Hematopoietic multipotent progenitor cell treated with erythropoietin and hydrocortisone succinate and interleukin-3 and kit ligand, for 17 days (in vitro differentiated cells): ENCODE data around the gene KLHL40.

Experiments used
- DNase-seq: peaks from one replicate; pipeline ENCODE4 v3.0.0-alpha.2; 2015; ENCODE audit warnings: low spot score

Gene KLHL40

DNA sequence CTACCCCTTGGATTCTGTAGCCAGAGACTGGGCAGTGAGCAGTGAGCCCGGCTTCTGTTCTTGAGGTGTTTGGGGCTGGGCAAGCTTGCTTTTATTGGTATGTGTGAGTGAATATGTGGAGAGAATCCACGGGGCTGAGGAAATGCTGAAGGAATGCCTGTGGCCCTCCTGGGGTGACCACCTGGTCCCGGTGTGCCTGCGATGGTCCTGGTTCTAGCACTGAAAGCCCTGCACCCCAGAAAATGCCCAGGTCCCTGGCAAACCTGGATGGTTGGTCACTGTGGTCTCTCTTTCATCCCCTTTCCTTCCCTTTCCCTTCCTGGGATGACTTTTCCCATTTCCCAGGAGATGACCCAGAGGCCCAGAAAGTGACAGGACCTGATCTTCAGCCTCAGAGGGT, 27.7 kb upstream of the KLHL40 start:
- DNase-seq = no peak

DNA sequence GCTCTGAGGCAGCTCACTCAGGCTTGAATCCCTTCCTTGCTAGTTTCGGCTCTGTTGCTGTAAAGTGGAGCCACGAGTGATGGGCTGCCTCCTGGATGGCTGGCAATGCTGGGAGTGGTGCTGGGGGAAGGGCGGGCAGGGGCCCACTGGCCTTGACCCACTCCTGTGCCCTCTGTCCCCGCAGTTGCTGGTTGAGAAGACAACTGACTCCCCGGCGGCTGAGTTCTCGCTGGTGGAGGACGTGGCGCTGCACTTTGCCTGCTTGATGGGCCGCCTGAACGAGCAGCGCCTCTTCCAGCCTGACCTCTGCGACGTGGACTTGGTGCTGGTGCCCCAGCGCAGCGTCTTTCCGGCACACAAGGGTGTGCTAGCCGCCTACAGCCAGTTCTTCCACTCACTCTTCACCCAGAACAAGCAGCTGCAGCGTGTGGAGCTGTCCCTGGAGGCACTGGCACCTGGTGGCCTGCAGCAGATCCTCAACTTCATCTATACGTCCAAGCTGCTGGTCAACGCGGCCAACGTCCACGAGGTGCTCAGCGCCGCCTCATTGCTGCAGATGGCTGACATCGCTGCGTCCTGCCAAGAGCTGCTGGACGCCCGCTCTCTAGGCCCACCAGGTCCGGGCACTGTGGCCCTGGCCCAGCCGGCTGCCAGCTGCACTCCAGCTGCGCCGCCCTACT, 27.1 kb upstream of the KLHL40 start:
- no peak for DNase-seq

DNA sequence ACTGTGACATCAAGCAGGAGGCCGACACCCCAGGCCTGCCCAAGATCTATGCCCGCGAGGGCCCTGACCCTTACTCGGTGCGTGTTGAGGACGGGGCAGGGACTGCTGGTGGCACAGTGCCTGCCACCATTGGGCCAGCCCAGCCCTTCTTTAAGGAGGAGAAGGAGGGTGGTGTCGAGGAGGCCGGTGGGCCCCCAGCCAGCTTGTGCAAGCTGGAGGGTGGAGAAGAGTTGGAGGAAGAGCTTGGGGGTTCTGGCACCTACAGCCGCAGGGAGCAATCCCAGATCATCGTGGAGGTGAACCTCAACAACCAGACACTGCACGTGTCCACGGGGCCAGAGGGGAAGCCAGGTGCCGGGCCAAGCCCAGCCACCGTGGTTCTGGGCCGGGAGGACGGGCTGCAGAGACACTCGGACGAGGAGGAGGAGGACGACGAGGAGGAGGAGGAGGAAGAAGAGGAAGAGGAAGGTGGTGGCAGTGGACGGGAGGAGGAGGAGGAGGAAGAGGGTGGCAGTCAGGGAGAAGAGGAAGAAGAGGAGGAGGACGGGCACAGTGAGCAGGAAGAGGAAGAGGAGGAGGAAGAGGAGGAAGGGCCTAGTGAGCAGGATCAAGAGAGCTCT, 26.5 kb upstream of the KLHL40 start:
- no peak for DNase-seq

DNA sequence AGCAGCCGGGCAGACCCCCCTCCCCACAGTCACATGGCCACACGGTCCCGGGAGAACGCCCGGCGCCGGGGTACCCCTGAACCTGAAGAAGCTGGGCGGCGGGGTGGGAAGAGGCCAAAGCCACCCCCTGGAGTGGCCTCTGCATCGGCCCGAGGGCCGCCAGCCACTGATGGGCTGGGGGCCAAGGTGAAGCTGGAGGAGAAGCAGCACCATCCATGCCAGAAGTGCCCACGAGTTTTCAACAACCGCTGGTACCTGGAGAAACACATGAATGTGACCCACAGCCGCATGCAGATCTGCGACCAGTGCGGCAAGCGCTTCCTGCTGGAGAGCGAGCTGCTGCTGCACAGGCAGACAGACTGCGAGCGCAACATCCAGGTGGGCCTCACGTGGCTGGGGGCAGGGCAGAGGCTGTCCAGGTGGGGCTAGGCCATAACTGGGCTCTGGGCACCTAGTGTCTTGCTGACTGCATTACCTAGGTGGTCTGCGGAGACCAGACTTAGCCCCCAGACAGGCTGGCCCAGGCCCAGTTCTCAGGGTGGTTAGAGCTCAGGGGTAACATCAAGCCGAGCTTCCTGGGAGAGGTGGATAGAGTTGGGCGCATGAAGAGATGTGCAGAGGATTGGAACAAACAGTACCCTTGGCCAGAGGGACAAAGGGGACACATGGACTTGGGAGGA, 25.7 kb upstream of the KLHL40 start:
- DNase-seq = no peak

DNA sequence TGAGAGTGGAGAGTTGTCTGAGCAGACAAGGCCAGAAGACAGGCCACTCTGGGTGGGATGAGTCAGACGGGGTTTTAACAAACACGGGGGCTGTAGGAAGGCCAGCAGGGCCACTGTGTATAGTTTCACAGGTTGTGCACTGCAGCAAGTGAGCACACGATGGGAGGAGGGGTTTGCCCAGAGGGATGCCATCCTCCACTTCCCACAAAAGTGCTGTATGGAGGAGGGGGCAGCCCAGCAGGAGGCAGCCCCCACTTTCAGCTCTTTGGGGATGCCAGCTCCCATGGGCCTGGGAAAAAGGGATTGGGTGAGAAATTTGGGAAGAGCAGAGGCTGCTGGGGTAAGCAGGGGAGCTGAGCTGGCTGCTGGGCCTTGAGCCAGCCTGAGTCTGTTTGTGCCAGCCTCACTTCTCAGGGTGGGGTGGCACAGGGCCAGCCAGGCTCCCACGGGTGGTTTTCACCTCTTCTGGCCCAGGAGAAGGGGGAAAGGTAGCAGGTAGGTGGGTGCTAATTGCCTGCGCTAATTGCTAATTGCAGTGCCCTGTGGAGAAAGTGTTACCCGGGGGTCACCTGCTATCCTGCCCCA, 25.1 kb upstream of the KLHL40 start:
- DNase-seq = no peak

DNA sequence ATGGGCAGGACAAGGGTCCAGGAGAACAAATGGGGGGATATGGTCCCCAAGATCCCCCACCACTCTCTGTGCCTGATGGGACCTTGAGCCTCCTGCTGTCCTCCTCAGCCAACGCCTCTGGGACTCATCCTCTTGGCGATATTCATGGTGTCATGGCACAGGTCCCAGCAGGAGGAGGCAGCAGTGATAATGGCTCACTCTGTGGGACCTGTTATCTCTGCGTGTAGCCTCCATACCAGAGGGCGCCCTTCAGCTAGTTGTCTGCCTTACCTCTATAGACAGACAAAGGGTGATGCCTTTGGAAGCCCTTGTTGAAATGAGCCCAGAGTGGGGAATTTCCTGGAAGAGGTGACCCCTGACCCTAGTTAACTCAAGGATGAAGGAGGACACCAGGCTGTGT, 24.4 kb upstream of the KLHL40 start:
- peak; percentile 13 for DNase-seq

DNA sequence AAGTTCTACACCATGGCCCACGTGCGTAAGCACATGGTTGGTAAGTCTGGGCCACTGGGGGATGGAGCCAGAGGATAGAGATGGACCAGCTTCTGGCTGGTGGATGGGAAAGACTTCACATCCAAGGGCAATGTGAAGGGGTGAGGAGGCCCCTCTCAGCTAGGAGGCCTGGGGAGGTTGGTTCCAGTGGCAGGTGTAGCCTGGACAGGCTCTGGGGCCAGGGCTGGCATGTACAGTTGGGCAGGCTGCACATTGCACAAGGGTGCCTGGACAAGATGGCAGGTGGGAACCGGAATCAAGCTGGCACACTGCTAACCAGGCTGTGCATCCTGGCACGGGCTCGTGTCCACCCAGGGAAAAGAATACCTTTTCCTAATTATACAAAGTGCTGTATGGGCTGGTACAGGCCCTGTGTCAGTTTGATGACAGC, 23.7 kb upstream of the KLHL40 start:
- no peak for DNase-seq

DNA sequence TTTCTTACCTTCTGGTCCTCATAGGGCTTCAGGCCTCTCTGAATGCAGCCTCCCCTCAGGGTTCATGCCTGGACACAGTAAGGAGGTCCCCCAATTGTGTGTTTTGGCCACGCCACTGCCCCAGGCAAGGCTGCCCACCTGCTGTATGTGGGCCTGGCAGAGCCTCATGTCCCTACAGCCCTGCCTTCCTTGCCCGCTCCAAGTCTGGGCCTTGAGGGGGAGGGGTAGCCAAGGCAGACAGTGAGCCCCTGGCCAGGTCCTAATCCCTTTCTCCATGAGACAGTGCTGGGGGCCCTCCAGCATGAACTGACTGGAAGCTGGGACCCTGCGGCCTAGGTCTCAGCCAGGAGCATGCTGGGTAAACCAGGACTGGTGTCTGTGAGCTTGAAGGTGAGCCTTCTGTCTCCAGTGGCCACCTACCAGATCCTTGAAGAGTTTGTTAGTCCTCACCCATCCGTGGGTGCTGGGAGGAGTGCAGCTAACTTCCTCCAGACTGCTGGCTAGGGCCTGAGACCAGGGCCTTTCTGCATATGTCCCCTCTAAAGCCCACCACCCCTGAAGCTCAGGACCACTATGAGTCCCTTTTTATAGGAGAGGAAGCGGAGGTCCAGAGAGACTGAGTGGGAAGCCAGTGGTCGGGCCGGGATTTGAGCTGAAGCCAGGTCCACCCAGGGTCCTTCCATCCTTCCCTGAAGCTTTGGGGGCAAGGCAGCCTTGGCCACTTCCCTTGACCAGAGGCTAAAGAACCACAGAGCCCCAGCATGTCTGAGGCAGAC, 23.1 kb upstream of the KLHL40 start:
- no peak for DNase-seq

DNA sequence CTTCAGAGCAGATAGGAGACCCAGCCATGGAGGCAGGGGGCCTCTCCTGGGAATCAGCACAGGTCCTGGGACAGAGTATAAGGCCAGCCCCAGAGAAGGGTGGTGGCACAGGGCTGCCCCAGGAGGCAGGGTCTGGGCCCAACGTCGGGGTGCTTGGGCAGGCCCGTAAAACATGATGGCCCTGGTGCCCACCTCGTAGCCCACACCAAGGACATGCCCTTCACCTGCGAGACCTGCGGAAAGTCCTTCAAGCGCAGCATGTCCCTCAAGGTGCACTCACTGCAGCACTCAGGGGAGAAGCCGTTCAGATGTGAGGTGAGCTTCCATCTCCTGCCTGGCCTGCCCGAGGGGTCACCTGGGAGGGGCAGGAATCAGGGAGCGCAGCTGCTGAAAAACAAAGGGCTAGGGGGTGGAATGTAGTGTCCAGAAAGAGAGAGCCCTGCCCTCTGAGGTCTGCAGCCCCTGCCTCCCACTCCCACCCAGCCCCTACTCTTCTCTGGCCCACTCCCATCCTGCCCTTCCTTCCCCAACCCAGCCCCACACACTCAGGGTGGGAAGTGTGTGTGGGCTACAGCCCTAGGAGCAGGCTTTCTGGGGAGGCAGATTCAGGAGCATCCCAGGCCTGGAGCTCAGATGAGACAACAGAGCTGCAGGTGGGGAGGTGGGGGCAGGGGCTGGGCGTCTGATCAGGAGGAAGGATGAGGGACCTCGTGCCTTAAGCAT, 22.4 kb upstream of the KLHL40 start:
- DNase-seq = no peak

DNA sequence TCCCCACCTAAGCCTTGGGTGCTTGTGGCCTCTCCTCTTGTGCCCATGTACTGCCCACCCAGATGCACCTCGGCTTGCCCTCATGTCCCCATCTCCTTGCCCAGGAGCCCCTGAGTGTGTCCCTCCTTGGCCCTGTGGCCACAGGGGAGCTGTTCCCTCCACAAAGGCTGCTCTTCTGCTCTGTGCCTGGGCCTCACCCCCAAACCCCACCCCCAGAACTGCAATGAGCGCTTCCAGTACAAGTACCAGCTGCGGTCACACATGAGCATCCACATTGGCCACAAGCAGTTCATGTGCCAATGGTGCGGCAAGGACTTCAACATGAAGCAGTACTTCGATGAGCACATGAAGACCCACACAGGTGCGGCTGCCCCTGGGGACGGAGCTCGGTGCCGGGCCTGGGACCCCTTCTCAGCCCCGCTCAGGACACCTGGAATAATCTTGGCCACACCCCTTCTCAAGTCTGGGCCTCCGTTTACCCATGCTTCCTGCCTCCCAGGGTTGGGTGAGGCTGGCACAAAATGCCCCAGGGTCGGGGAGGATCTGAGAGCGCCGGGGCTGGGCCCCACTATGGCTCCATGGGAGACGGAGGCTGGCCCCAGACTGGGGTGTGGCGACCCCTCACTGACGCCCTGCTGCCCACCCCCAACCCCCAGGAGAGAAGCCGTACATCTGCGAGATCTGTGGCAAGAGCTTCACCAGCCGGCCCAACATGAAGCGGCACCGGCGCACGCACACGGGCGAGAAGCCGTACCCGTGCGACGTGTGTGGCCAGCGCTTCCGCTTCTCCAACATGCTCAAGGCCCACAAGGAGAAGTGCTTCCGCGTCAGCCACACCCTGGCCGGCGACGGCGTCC, 21.5 kb upstream of the KLHL40 start:
- DNase-seq = no peak

DNA sequence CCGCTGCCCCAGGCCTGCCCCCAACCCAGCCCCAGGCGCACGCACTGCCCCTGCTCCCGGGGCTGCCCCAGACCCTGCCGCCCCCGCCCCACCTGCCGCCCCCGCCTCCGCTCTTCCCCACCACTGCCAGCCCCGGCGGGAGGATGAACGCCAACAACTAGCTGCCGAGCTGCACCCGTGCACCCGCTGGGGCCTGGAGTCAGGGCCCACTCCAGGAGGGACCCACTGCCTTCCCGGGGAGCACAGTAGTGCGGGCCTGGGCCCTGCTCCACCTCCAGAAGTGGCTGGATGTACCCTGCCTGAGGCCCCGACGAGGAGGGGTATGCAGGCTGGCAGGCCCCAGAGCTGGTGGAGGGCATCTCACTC, 20.9 kb upstream of the KLHL40 start:
- DNase-seq = no peak

DNA sequence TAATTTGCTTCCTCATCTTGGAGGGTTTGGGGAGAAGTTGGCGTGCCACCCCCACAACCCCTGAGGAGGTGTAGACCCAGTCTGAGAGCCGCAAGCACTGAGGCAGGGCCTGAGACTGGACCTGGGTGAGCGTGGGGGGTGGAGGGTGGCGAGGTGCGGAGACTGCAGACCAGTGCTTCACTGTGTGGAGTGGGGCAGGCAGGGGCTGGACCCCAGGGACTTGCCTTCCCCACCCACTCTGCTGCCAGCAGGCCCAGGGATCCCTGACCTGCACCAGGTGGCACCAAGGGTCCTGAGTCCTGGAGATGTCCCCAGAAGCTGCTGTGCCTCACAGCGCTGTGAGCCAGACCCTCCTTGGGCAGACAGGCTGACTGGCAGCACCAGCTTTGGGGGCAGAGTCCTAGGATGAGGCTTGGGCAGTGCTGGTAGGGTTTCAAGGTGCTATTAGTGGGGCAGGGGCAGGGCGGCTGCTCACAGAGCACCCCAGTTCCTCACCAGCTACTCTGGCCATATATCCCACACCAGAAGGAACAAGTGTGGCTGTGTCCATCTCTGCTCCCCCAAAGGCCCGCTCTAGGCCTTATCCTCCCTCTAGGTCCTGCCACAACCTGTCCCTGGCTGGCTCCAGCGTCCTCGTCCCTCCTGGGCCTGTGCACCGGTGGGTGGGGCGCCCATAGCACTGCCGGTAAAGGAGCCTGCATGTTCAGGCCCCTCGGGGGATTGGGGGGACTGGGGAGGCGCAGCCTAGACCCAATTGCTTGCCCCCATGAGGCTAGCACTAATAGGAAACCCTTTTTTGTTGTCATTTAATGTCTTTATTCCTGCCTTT, 20.1 kb upstream of the KLHL40 start:
- DNase-seq = no peak

DNA sequence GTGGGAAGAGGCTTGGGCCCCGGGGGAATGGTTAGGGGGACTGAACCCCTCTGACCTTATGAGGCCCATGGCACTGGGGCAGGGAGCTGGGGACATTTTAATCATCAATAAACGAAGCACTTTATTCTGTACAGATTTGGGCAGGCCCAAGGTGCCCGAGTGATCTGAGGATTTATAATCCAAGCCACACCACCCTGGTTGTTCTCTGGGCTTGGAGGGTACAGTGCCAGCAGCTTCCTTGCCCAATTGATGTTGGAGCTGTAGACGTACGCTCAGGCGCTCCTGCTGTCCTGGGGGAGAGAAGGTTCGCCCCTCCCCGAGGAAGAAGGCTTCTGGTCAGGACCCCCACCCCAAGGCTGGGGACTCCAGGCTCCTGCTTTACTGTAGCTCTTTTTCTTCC, 19.3 kb upstream of the KLHL40 start:
- DNase-seq = no peak

DNA sequence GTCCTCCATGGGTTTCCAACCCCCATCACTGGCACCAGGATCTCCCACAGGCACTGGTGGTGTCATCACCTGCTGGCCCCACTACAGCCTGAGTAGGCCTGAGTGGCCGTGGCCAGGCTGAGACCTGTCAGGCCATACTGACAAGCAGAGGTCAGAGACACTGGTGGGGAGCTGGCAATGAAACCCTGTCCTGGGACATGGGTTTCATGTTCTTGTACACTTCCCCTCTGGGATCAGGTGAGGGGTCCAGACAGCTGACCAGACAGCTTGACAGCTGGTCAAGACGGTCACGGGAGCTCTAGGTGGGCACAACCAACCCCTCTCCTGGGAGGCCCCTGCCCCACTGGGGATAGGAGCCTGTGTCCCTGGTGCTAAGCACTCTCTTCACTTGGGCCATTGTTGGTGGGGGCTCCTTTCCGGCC, 18.7 kb upstream of the KLHL40 start:
- no peak for DNase-seq

DNA sequence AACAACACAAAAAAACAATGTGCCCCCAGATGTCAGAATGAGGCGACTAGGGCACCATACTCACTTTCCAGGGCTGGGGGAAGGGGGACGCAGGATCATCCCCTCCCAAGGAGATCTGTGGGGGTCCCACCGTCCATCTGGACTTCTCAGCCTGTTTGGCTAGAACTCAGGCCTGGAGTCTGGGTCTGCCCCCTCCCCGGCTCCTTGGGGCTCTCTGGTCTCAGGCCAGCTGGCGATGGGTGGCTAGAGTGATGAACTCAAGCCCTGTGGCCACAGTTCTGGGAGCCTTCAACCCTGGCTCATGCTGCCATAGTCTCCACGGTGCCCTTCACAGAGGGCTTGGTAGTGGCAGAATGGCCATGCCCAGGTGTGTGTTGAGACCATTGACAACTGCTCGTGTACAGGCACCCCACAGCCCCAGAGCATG, 18.2 kb upstream of the KLHL40 start:
- no peak for DNase-seq

DNA sequence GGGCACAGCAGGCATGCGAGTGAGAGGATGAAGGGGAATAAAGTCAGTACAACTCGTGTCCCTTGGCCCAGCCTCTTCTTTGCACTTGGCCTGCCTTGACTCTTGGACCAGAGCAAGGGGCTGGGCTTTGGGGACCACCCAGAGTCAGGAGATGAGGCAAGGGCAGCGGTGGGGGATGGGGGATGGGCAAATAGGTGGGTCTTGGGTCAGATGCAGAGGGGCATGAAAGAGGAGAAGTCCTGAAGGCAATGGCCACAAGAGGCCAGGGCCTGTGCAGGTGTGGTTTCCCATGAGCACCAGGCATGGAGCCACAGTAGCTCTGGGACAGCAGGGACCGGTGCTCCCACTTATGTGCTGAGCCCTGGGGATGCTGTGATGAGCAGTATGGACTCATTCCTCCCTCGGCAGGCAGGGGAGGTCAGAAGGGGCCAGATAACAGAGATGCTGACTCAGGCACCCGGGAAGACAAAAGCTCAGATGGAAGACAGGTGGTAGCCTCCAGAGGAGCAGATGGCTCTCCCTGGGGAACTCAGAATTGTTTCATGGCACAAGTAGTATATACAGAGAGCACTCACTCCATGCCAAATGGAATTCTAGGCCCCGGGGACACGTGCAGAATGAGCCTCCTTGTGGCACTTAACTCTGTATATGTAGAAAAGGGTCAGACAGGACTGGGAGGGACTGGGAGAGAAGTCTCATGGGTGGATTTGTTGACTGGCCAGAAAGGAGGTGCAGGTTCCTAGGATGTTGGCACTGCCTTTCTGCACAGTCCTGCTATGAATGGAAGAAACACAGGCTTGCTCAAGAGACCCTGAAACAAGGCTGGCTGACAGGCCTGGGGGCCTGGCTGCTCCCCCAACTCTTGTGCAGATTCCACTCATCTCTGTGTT, 17.6 kb upstream of the KLHL40 start:
- DNase-seq = no peak

DNA sequence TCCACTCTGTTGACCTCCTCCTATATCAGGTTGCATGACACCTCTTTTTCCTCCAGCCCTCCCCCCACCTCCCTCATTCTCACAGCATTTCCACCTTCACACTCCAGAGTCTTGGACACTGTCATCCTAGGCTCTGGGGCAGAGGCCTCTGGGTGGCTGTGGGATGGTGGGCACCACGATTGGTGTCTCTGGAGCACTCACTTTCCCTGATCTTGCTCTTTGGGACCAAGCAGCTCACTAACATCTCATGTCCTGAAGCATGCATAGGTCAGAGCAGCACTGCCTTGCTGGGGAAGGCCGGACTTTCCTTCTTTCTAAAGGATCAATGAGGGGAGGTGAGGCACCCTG, 16.9 kb upstream of the KLHL40 start:
- DNase-seq = no peak

DNA sequence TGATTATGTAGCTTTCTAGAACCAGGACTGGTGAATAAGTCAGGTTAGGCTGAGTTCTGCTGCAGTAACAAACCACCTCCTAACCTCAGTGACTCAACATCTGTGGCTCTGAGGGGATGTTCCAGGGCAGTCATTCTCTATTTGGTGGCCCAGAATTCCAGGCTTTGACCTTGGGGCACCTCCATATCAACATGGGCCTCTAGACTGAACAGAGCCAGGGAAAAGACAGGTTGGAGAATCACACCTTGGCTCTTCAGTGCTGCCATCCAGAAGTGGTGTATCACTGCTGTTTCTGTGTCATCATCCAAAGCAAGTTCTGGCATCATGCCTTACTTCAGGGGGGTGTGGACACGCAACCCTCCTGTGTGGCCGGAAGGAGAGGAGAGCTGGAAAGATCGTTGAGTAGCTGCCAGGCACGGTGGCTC, 16.5 kb upstream of the KLHL40 start:
- DNase-seq = no peak

DNA sequence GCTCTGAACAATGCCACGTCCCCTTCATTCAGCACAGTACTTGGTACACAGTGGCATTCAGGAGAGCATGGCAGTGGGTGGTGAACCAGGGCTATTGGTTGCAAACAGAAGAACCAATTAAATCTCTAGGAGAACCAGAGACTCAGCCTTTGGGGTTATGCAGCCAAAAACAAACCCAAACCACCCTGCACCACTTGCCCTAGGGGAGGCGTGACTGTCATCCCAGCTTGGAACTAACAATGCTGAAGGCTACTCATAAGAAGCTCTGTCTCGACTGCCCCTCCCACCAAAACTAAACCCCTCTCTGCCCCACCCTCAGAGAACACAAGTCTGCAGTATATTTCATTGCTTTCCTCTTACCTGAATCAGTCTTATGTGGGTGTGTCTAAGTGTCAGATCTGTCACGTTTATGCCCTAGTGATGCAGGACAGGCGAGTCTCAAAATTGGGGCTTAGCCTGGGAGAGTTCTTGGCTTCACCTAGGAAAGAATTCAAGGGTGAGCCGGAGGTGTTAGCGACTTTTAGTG, 15.2 kb upstream of the KLHL40 start:
- DNase-seq = no peak
